Neural cell (in vitro differentiated cells): ENCODE data around the gene DZIP3. TPM values are rescaled to one million over a fixed set of nuclear protein-coding genes. Genes with fewer than 3 reads are reported as not detected.
"Not testable (repeated sequence)": the region's sequence is repeated elsewhere in the genome, so short reads cannot be mapped to it uniquely, and the experiment has no call there.

Experiments
- H2AFZ ChIP-seq: fragments of 200-600, 300-800 bp; sonication (generic), shearing (Covaris generic); 2 replicates; pipeline ENCODE4 v1.6.0; 2014; ENCODE audit warnings: low read depth, mild to moderate bottlenecking, antibody characterized with exemption, low read length, moderate library complexity
- H3F3A ChIP-seq: fragments of 200-600 bp; shearing (Covaris generic); 2 replicates; pipeline ENCODE4 v1.6.1; 2016; ENCODE audit warnings: mild to moderate bottlenecking, moderate library complexity, mixed read lengths, antibody characterized with exemption, low read length; ENCODE audit not compliant: insufficient read depth, poor library complexity, severe bottlenecking
- H3K27ac ChIP-seq: fragments of 200-600, 300-800 bp; sonication (generic), shearing (Covaris generic); 2 replicates; pipeline ENCODE4 v1.5.1; 2014; ENCODE audit warnings: mild to moderate bottlenecking, low read length, moderate library complexity
- H3K27me3 ChIP-seq: fragments of 300-800, 200-600 bp; sonication (generic), shearing (Covaris generic); 2 replicates; pipeline ENCODE4 v1.6.0; 2014; ENCODE audit warnings: mild to moderate bottlenecking, low read depth, low read length, moderate library complexity; ENCODE audit not compliant: insufficient read depth
- H3K36me3 ChIP-seq: fragments of 300-800, 200-600 bp; sonication (generic), shearing (Covaris generic); 2 replicates; pipeline ENCODE4 v1.5.1; 2014; ENCODE audit warnings: mild to moderate bottlenecking, antibody characterized with exemption, low read length, moderate library complexity; ENCODE audit not compliant: insufficient read depth
- H3K4me2 ChIP-seq: fragments of 300-800, 200-600 bp; sonication (generic), shearing (Covaris generic); 2 replicates; pipeline ENCODE4 v1.6.0; 2014; ENCODE audit warnings: mild to moderate bottlenecking, low read length
- H3K4me3 ChIP-seq: fragments of 300-800, 200-600 bp; sonication (generic), shearing (Covaris generic); 2 replicates; pipeline ENCODE4 v1.5.1; 2014; ENCODE audit warnings: mild to moderate bottlenecking, low read length, moderate library complexity
- H3K79me2 ChIP-seq: fragments of 200-600 bp; shearing (Covaris generic); replicated peaks from 2 replicates; pipeline ENCODE4 v1.6.0; 2014; ENCODE audit warnings: mild to moderate bottlenecking, low read length, moderate library complexity; ENCODE audit not compliant: insufficient read depth
- H3K9ac ChIP-seq: fragments of 300-800, 200-600 bp; sonication (generic), shearing (Covaris generic); 2 replicates; pipeline ENCODE4 v1.6.1; 2016; ENCODE audit warnings: mild to moderate bottlenecking, low read length, mixed read lengths
- H3K9me2 ChIP-seq: fragments of 200-600 bp; shearing (Covaris generic); 2 replicates; pipeline ENCODE4 v1.6.1; 2016; ENCODE audit warnings: mild to moderate bottlenecking, low read length, mixed read lengths; ENCODE audit not compliant: insufficient read depth
- H3K9me3 ChIP-seq: fragments of 200-600, 300-800 bp; sonication (generic), shearing (Covaris generic); 2 replicates; pipeline ENCODE4 v1.6.1; 2016; ENCODE audit warnings: mild to moderate bottlenecking, mixed run types, low read length, moderate library complexity, mixed read lengths
- H4K20me1 ChIP-seq: fragments of 200-600 bp; shearing (Covaris generic); 2 replicates; pipeline ENCODE4 v1.6.1; 2016; ENCODE audit warnings: mild to moderate bottlenecking, mixed run types; ENCODE audit not compliant: insufficient read depth
- EP300 ChIP-seq: fragments of 450-650 bp; conservative IDR thresholded peaks from 2 replicates; pipeline ENCODE4 v1.6.1; 2014; ENCODE audit warnings: antibody characterized with exemption, mild to moderate bottlenecking, moderate library complexity; ENCODE audit not compliant: poor library complexity, severe bottlenecking
- EZH2 ChIP-seq: fragments of 200-600, 300-800 bp; shearing (Covaris generic), sonication (generic); IDR thresholded peaks from 2 replicates; pipeline ENCODE4 v1.6.1; 2014; ENCODE audit warnings: antibody characterized with exemption, low read length, borderline replicate concordance, mild to moderate bottlenecking; ENCODE audit not compliant: insufficient read depth, poor library complexity, severe bottlenecking
- MXI1 ChIP-seq: fragments of 450-650 bp; conservative IDR thresholded peaks from 2 replicates; pipeline ENCODE4 v1.6.1; 2014; ENCODE audit warnings: antibody characterized with exemption, mild to moderate bottlenecking; ENCODE audit not compliant: poor library complexity, severe bottlenecking
- POLR2AphosphoS5 ChIP-seq: IDR thresholded peaks from 2 replicates; pipeline ENCODE4 v1.6.1; 2012
- RAD21 ChIP-seq: fragments of 450-650 bp; conservative IDR thresholded peaks from 2 replicates; pipeline ENCODE4 v1.6.1; 2014; ENCODE audit warnings: antibody characterized with exemption, mild to moderate bottlenecking, moderate library complexity
- REST ChIP-seq: IDR thresholded peaks from 2 replicates; pipeline ENCODE4 v1.6.1; 2012; ENCODE audit warnings: borderline replicate concordance
- SMC3 ChIP-seq: fragments of 450-650 bp; conservative IDR thresholded peaks from 2 replicates; pipeline ENCODE4 v1.6.1; 2014; ENCODE audit warnings: antibody characterized with exemption, mild to moderate bottlenecking, moderate library complexity; ENCODE audit not compliant: poor library complexity
- TAF1 ChIP-seq: IDR thresholded peaks from 2 replicates; pipeline ENCODE4 v1.6.1; 2012; ENCODE audit warnings: low read depth
- polyA plus RNA-seq: library from polyadenylated mRNA; depleted of rRNA; stranded (reverse); fragments of >200 nt; gene quantifications from 2 replicates; pipeline ENCODE4 v1.2.3, GENCODE V29; 2014
- TF ChIP-seq, protein P1 (sequence below): fragments of 450-650 bp; IDR thresholded peaks from 2 replicates; pipeline ENCODE4 v1.5.1; 2014; ENCODE audit warnings: antibody characterized with exemption, mild to moderate bottlenecking, moderate library complexity; ENCODE audit not compliant: poor library complexity, severe bottlenecking

The DZIP3 gene
- polyA plus RNA-seq, 1 donor from 2014 or later, result 52.5 TPM

- H3K9ac ChIP-seq, result no peak overlapping the region
- H3K27ac ChIP-seq, result no peak overlapping the region
- H4K20me1 ChIP-seq, result no peaks in the 10 kb centered on the region
- H3K4me3 ChIP-seq, result no peak overlapping the region
- no peaks in the 10 kb centered on the region for H3F3A ChIP-seq
- H2AFZ ChIP-seq, result no peak overlapping the region
- peaks cover 5% of the 10 kb centered on the region for H3K36me3 ChIP-seq
- H3K9me3 ChIP-seq, result no peaks in the 10 kb centered on the region
- no peaks in the 10 kb centered on the region for H3K79me2 ChIP-seq
- no peak overlapping the region for H3K4me2 ChIP-seq
- TF ChIP-seq POLR2AphosphoS5 (no peak), MXI1 (no peak), TAF1 (no peak), RAD21 (no peak), REST (no peak), SMC3 (no peak), EP300 (no peak), EZH2 (no peak)
- TF ChIP-seq, protein P1, sequence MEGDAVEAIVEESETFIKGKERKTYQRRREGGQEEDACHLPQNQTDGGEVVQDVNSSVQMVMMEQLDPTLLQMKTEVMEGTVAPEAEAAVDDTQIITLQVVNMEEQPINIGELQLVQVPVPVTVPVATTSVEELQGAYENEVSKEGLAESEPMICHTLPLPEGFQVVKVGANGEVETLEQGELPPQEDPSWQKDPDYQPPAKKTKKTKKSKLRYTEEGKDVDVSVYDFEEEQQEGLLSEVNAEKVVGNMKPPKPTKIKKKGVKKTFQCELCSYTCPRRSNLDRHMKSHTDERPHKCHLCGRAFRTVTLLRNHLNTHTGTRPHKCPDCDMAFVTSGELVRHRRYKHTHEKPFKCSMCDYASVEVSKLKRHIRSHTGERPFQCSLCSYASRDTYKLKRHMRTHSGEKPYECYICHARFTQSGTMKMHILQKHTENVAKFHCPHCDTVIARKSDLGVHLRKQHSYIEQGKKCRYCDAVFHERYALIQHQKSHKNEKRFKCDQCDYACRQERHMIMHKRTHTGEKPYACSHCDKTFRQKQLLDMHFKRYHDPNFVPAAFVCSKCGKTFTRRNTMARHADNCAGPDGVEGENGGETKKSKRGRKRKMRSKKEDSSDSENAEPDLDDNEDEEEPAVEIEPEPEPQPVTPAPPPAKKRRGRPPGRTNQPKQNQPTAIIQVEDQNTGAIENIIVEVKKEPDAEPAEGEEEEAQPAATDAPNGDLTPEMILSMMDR, result no peak
- no peaks in the 10 kb centered on the region for H3K9me2 ChIP-seq
- H3K27me3 ChIP-seq, result no peaks in the 10 kb centered on the region
Observed at GRCh38 chr3:108642526-108642925, 53.0 kb downstream of the DZIP3 start.

GRCh38 chr3:108645364-108645763 is 55.8 kb downstream of the DZIP3 start:
- H3K36me3 ChIP-seq, result peaks cover 13% of the 10 kb centered on the region
- H3K79me2 ChIP-seq, result no peaks in the 10 kb centered on the region
- no peak overlapping the region for H3K27ac ChIP-seq
- H3K9me2 ChIP-seq, result no peaks in the 10 kb centered on the region
- no peak overlapping the region for H3K4me3 ChIP-seq
- no peaks in the 10 kb centered on the region for H3K27me3 ChIP-seq
- no peak overlapping the region for H2AFZ ChIP-seq
- no peak overlapping the region for H3K9ac ChIP-seq
- no peaks in the 10 kb centered on the region for H3K9me3 ChIP-seq
- H4K20me1 ChIP-seq, result no peaks in the 10 kb centered on the region
- TF ChIP-seq MXI1 (no peak), RAD21 (no peak), POLR2AphosphoS5 (no peak), SMC3 (no peak), REST (no peak), EZH2 (no peak), EP300 (no peak), TAF1 (no peak)
- TF ChIP-seq, protein P1, result no peak
- H3K4me2 ChIP-seq, result no peak overlapping the region
- no peaks in the 10 kb centered on the region for H3F3A ChIP-seq

DNA sequence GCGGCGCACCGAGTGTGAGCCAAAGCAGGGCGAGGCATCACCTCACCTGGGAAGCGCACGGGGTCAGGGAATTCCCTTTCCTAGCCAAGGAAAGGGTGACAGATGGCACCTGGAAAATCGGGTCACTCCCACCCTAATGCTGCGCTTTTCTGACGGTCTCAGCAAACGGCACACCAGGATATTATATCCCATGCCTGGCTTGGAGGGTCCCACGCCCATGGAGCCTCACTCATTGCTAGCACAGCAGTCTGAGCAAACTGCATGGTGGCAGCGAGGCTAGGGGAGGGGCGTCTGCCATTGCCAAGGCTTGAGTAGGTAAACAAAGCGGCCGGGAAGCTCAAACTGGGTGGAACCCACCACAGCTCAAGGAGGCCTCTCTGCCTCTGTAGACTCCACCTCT is 66.1 kb downstream of the DZIP3 start:
- H4K20me1 ChIP-seq, H3K9ac ChIP-seq, H3K27ac ChIP-seq, H3K4me2 ChIP-seq, H3K27me3 ChIP-seq, H3F3A ChIP-seq, H3K9me2 ChIP-seq, H2AFZ ChIP-seq, H3K9me3 ChIP-seq, H3K79me2 ChIP-seq, H3K4me3 ChIP-seq: not testable (repeated sequence)
- H3K36me3 ChIP-seq, result peaks cover 18% of the 10 kb centered on the region
